GM18867 (cell line): ENCODE measurements around the gene LCORL.

Experiments
- ATAC-seq: cut with Tn5 transposase; IDR thresholded peaks from one replicate; pipeline ENCODE4 v1.9.1; 2021; ENCODE audit warnings: mild to moderate bottlenecking, moderate library complexity; ENCODE audit not compliant: unreplicated experiment

Gene LCORL

DNA sequence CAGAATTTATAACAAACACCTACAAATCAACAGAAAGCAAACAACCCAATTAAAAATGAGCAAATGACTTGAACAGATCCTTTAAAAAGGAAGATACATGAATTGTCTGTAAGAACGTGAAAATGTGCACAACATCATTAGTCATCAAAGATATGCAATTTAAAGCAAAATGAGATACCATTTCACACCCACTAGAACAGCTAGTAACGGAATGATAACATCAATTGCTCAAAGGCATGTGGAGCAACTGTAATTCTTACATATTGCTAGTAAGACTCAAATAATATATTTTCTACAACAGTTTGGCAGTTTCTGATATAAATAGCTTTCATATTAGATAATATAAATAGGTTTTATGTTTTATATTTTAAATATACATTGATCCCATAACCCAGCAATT is 82.5 kb downstream of the LCORL start:
- no peak for ATAC-seq

DNA sequence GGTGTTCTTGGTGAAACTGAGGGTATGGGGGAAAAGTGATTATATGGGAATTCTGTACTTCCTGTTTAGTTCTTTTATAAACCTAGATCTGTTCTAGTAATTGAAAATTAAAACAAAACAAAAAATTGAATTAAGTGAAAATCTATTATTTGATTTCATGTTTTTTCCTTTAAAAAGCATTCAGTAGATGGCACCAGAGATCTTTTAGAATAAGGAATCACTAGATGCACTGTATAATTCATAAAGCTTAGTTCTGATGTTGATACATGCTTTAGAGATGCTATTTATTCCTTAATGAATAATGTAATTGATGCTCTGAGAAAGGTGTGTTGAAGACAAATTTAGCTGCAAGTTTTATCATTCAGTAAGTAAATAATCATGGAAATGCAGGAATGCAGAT is 87.3 kb downstream of the LCORL start:
- ATAC-seq = no peak

DNA sequence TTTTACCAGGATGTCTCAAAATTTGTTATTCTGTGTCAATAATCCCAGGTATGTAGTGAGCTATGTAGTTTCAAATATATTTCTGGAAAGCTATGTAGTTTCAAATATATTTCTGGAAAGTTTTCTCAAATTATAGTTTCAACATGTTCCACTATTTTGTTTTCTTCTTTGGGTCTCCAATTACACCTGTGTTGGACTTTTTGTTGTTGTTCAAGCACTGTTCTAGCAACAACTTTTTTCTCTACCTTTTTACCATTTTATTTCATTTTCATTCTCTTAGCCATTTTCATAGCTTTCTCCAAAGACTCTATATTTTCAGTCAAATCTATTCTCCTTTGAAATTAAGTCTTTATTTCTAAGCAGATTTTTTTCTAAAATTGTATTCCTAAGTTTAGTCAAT is 88.4 kb downstream of the LCORL start:
- ATAC-seq = no peak

DNA sequence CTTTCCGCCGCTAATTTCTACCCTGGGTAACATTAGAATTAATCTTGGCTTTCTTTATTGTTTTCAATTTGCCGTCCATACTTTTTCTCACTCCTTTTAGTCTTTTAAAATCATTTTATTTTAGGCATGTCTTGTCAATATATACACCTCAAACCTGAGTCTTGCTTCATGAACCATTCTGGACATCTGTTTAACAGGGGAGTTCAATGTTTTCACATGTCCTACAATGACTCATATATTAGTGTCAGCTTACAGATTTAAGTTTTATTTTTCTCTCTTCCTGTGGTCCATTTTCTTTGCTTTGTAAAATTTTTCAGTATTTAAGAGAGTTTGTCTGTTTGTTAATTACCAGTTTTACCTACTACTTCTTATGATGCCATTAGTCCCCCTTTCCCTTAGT is 89.5 kb downstream of the LCORL start:
- ATAC-seq = no peak

DNA sequence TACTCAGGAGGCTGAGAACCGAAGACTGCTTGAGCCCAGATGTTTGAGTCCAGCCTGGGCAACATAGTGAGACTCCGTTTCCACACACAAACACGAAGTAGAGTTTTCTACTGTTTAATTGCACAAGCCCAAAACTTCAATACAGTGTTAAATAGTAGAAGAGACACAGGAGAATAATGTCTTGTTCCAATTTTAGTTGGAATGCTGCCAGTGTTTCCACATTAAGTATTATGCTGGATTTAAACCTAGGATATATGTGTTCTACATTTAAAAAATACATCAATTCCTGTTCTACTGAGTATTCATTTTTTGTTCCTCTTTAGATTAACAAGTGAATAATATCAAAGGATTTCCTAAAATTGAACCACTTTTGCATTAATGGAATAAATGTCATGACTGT is 91.3 kb downstream of the LCORL start:
- no peak for ATAC-seq

DNA sequence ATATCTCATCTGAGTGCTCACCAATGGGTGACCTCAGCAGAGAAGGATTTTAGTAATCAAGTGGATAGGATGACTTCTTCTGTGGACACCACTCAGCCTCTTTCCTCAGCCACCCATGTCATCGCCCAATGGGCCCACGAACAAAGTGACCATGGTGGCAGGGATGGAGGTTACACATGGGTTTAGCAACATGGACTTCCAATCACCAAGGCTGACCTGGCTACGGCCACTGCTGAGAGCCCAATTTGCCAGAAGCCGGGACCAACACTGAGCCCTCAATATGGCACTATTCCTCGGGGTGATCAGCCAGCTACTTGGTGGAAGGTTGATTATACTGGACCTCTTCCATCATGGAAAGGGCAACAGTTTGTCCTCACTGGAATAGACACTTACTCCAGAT is 97.4 kb downstream of the LCORL start:
- no peak for ATAC-seq

DNA sequence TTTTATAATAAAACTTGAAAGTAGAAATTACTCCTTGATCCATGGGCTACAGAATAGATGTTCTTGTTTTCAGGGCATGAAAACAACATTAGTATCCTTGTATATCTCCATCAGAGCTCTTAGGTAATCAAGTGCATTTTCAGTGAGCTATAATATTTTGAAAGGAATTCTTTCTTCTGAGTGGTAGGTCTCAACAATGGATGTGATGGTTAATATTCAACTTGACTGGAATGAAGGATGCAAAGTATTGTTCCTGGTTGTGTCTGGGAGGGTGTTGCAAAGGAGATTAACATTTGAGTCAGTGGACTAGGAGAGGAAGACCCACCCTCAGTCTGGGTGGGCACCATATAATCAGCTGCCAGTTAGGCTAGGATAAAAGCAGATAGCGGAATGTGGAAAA is 100.1 kb downstream of the LCORL start:
- ATAC-seq = no peak

DNA sequence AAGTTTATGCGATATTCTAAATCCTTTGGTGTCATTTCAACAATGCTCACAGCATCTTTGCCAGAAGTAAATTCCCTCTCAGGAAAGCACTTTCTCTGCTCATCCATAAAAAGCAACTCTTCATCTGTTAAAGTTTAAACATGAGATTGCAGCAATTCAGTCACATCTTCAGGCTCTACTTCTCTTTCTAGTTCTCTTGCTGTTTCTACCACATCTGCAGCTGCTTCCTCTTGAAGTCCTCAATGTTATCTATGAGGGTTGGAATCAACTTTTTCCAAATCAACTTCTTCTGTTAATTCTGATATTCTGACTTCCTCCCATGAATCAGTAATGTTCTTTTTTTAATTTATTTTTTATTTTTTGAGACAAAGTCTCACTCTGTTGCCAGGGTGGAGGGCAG is 100.9 kb downstream of the LCORL start:
- no peak for ATAC-seq

DNA sequence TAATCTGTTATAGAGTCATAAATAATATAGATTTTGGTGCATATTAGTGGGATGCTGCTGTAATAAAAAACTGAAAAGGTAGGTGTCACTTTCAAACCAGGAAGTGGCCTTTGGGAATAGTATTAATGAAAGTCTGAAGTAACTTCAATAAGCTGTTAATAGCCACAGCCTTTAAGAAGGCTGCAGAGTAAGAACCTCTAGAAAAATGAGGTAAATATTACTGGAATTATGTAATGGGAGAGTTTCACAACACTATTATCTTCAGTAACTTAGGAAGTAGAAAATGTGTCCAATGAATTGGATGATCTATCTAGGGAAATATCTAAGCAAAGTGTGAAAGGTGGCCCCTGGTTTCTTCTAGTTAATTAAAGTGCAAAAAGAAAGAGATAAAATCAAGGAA is 106.1 kb downstream of the LCORL start:
- ATAC-seq = no peak

DNA sequence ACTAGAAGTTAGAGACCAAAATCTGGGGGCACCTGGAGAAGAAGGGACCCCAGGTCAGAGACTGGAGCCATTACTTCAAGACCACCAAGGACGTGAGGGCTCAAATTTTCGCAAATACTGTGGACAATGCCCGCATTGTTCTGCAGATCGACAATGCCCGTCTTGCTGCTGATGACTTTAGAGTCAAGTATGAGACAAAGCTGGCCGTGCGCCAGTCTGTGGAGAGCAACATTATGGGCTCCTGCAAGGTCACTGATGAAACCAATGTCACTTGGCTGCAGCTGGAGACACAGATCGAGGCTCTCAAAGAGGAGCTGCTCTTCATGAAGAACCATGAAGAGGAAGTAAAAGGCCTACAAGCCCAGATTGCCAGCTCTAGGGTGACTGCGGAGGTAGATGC is 109.5 kb downstream of the LCORL start:
- no peak for ATAC-seq

DNA sequence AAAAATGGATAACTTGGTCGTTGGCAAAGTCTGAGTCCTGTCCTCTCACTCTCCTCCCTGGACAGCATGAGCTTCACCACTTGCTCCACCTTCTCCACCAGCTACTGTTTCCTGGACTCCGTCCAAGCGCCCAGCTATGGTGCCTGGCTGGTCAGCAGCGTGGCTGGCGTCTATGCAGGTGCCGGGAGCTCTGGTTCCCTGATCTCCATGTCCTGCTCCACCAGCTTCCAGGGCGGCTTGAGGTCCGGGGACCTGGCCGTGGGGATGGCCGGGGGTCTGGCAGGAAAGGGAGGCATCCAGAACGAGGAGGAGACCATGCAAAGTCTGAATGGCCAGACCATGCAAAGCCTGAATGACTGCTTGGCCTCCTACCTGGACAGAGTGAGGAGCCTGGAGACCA is 109.9 kb downstream of the LCORL start:
- ATAC-seq = no peak

DNA sequence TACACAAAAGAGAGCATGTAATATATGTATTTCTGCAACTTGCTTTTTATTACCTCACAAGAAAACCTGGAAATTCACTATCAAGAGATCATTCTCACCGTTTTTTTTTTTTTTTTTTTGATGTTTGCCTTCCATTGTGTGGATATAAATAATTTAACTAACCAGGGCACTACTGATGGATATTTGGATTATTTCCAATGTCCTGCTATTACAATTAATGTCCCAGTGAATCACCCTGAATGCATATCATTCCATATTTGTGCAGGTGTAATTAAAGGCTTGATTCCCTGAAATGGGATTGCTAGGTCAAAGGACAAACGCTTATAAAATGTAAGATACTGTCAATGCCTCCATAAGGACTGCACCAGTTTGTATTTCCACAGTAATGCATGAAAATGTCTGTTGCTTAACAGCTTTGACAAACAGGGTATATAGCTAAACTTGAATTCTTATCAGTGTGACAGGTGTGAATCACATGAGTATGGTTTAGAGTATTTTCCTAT is 123.0 kb downstream of the LCORL start:
- no peak for ATAC-seq

DNA sequence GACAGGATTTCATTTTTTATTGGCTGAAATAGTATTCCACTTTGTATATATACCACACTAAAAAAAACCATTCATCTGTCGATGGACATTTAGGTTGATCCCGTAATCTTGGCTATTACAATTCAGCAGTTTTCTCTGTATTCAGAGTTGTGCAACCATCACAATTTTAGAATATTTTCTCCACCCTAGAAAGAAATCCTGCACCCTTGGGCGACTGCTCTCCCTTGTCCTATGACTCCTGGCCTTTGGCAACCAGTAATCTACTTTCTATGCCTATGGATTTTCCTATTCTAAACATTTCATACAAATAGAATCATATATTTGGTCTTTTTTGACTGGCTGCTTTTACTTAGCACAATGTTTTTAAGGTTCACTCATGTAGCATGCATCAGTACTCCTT is 126.1 kb downstream of the LCORL start:
- no peak for ATAC-seq

DNA sequence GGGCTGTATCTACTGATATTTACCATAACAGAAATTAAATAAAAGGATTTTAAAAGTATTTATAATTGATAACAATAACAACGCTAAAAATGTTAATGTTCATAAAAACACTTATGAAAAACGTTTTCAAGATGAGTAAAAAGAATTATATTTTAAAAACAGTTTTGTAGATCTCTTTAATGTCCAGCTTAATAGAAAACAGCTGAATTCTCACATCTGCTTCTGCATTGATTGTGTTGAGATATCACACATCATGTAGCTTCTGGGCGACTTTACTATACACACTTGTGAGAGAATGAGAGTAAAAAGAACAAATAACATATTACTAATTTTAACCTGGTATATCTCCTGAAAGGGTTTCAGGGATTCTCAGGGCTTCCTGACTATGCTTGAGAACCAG is 127.1 kb downstream of the LCORL start:
- ATAC-seq = no peak

DNA sequence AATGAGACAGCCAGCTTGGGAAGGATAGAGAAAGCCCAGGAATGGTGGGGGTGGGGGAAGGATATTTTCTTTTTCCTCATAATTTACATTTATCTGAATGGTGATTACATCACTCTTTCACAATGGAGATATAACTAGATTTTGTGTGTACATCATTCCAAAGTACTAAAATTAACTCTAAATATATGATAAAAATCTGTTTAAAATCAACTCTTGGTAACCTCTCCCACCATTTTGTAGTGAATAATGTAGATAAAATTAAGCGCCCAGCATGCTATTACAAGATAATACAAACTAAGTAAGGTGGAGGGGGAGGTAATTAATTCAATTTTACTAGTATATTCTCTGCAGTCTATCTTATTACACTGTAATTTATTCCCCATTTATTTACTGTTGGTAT is 131.9 kb downstream of the LCORL start:
- ATAC-seq = no peak

DNA sequence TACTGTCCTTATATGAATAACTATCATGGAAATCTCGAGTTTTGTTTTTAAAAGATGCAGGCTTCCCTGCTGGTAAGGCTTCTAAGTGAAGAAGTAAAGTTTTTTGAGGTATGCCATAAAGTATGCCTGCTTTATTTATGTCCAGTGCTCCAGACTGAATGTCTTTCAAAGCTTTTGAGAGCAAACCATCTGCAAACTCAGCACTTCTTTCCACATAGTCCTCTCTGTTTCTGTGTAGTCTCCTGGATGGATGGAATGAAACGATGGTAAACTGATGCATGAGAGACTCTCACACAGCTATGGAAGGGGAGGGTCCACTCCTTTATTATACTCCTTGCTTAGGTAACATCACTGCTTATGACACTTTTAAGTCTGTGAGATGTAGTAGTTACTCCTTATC is 137.0 kb downstream of the LCORL start:
- ATAC-seq = no peak

DNA sequence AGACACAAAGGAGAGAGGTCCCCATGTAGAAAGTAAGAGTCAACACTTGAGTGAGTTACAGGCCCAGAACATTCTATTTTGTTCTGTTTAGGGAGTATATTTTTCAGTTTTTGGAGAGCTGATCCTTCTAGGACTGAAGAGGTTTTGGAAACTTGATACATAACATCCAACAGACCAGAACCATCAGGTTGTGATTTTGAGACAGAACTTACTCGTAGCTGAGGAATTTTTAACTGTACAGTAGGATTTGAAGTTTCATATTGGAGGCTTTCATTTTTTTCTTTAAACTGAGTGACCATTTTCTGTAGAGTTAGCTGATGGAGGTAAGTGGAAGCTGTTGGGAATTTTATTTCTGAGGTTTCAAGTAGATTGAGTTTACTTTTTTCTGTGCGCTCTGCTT is 137.5 kb downstream of the LCORL start:
- no peak for ATAC-seq

DNA sequence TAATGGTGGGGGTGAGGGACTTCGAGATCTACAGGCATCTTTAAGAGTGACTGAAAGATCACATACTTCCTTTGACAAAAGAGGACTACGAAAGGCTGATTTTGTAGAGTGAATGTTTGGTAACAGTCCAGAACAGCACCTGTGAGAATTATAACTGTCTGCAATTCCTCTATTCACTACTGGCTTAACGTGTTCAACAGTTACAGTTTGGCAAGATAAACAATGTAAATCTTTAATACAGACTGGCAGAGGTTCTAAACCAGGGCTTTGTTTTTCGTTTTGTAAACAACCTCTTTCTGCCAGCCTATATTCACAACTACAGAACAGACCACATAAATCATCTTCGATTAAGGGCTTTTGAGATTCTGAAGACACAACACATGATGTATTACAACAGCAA is 143.9 kb downstream of the LCORL start:
- no peak for ATAC-seq

DNA sequence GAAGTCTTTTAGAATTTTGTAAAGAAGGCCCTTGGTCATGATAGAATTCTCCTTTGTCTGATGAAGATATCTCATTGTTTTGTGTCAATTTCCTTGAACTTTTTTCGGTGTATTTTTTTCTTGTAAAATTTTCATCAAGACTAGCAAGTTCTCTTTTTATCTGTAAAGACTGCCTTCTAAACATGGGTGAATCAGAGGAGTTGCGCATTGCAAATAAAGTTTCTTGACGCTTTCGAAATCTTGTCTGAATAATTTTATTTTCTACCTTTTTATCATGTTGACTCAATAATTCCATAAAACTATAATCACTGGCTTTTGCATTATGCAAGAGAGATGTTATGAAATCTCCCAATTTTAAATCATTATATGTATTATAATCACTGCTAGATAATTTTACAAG is 144.6 kb downstream of the LCORL start:
- no peak for ATAC-seq

DNA sequence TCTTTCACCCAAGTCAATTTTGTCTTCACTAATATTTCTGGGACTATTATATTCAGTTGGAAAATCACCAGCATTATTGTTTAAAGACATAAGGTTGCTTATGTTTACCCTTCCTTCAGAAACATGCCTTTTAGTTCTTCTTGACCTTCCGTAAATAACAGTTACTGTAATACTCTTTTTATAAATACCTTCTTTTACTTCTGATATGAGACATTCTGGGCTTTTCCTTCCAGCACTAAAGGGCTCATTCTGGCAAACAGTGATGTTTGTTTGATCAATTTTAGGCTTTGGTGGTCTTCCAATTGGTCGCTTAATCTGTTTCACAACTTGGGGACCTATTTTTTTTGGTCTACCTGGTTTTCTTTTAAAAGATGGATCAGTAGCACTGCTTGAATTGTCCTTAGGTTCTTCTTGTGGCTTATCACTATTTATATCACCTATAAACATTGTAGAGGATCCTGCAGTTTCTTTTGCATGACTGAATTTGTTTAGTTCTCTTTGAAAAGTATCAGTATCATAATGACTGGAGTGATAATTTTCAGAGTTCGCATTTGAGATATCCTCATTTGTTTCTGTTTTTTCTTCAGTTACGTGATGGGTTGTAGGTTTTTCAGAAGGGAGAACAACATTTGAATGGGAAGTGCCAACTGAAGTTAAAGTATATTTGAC is 146.0 kb downstream of the LCORL start:
- ATAC-seq = peak; percentile 97

DNA sequence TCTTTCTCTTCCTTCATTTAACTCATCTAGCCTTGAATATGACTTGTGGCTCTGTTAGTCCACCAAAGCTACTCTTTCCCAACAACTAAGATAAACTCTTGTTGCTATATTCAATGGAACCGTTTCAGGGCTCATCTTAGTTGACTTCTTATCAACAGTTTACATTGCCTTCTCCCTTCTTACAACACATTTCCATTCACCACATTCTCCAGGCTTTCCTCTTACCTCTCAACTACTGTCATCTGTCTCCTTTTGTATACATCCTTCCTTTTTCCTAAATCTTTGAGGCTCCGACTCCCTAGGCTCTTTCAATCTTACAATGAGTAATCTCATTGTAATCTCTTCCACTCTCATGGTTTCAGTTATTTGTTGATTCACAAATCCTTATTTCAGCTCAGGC is 152.2 kb downstream of the LCORL start:
- no peak for ATAC-seq

DNA sequence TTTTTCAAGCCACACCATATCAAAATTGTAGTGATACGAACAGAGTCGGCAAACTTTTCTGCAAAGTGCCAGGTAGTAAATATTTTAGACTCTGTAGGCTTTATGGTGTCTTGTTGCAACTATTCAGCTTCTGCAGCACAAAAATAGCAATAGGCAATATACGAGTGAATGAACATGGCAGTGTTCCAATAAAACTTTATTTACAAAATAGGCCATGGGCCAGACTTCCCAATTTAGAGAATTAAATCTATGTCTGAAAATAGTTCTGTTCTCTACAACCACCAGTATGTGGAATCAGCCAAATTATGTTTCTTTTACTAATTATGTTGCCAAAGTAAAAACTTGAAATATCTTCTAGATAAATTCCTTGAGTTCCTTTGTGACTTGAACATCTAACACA is 154.3 kb downstream of the LCORL start:
- ATAC-seq = no peak

DNA sequence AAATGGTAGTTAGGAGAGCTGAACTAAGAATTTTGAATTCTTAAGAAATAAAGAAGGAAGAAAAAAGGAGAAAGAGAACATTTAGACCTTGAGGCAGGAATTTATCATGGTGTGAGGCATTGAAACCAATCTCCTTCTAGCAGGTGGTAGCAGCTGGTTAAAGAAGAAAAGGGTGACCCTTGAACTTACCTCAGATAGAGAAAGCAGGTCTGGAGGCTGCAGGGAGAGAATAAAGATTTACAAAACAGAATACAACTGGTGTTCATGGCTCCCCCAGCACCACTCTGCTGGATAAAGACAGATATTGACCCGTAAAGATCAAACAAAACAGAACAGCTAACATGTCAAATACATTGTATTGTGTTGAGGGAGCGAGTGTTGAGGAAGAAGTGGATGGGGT is 154.7 kb downstream of the LCORL start:
- no peak for ATAC-seq
